Left colon (tissue), 2 donors: ENCODE results near the gene OR8G1. TPM values are rescaled to one million over a fixed set of nuclear protein-coding genes. Genes with fewer than 3 reads are reported as not detected.
"Not testable (repeated sequence)": the region's sequence is repeated elsewhere in the genome, so short reads cannot be mapped to it uniquely, and the experiment has no call there.

Experiments
- ATAC-seq: fragments of 200-7000 bp; cut with Tn5 transposase; one replicate; pipeline ENCODE4 v1.9.1; 2020; ENCODE audit warnings: mild to moderate bottlenecking, moderate library complexity
- DNase-seq, 2 donors: peaks; one replicate each; pipeline ENCODE4 v3.0.0-alpha.2; 2020
- intact Hi-C, 2 donors: fragments of 100-400 bp; cut with DNase I in 1 of 2; cut with micrococcal nuclease in 1 of 2; formaldehyde crosslinking; loops; one replicate each; pipeline versions ENCODE4 v1.11.2 to v1.14.0; 2022; cut with DNase I, micrococcal nuclease
- total RNA-seq, 2 donors: library from RNA; stranded (reverse); fragmentation: NEBNext Ultra II Directional; extraction: Animal tissue kit (Norgen Biotek cat#: 25700); gene quantifications; one replicate each; pipeline ENCODE4 v1.2.1, GENCODE V29; 2021
- donor health status: DM: no; HTN: no; CAD: no.
- donor health status: DM: yes; HTN: yes; CAD: no.

The OR8G1 gene
- total RNA-seq, 2 donors from 2014 or later, result not detected

DNA sequence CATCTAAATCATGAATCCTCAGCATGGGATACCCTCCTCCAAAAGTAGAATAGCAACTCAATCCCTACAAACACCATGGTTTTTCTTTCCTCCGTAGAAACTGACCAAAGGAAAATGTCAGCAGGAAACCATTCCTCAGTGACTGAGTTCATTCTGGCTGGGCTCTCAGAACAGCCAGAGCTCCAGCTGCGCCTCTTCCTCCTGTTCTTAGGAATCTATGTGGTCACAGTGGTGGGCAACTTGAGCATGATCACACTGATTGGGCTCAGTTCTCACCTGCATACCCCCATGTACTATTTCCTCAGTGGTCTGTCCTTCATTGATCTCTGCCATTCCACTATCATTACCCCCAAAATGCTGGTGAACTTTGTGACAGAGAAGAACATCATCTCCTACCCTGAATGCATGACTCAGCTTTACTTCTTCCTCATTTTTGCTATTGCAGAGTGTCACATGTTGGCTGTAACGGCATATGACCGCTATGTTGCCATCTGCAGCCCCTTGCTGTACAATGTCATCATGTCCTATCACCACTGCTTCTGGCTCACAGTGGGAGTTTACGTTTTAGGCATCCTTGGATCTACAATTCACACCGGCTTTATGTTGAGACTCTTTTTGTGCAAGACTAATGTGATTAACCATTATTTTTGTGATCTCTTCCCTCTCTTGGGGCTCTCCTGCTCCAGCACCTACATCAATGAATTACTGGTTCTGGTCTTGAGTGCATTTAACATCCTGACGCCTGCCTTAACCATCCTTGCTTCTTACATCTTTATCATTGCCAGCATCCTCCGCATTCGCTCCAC lies 16.1 kb upstream of the OR8G1 start:
- ATAC-seq, intact Hi-C loops, DNase-seq: not testable (repeated sequence)

DNA sequence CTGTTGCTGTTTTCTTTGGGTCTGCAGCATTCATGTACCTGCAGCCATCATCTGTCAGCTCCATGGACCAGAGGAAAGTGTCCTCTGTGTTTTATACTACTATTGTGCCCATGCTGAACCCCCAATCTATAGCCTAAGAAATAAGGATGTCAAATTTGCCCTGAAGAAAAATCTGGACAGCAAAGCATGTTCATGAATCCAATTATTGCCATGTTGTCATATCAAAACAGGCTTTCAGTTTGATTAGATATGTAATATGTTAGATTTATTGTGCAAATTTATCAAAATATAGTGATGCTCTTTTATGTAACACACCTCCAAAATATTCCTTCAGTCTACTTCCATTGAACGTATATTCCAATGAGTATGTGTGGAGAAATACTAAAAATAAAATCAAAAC lies 15.4 kb upstream of the OR8G1 start:
- intact Hi-C loops, result no loop called here
- DNase-seq, result no peak
- no peak for ATAC-seq

DNA sequence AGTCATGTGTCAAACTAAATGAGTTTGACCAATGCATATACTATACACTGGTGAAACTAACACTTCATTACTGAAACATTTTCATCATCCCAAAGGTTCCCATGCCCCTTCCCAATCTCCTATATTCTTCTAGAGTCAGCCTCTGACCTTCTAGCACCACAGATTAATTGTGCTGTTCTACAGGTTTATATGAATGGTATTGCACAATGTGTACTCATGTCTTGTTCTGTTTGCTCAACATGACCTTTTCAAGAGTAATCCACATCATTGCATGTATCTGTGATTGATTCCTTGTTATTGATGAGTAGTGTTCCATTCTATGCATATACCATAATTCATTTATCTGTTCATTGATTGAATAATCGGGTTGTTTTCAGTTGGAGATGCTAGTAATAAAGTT lies 7.5 kb upstream of the OR8G1 start:
- DNase-seq, result no peak
- ATAC-seq, result no peak
- intact Hi-C loops, result no loop called here

DNA sequence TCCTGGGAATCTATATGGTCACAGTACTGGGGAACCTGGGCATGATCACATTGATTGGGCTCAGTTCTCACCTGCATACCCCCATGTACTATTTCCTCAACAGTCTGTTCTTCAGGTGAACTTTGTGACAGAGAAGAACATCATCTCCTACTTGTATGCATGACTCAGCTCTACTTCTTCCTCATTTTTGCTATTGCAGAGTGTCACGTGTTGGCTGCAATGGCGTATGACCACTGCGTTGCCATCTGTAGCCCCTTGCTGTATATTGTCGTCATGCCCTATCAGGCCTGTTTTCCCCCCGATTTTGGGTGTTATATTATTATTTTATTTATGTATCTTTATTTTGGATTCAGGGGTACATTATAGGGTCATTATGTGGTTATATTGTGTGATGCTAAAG lies 2.4 kb upstream of the OR8G1 start:
- ATAC-seq, result no peak
- no peak for DNase-seq
- intact Hi-C loops, result no loop called here

DNA sequence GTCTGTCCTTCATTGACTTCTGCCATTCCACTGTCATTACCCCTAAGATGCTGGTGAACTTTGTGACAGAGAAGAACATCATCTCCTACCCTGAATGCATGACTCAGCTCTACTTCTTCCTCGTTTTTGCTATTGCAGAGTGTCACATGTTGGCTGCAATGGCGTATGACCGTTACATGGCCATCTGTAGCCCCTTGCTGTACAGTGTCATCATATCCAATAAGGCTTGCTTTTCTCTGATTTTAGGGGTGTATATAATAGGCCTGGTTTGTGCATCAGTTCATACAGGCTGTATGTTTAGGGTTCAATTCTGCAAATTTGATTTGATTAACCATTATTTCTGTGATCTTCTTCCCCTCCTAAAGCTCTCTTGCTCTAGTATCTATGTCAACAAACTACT lies 9.0 kb downstream of the OR8G1 start:
- DNase-seq, ATAC-seq, intact Hi-C loops: not testable (repeated sequence)

DNA sequence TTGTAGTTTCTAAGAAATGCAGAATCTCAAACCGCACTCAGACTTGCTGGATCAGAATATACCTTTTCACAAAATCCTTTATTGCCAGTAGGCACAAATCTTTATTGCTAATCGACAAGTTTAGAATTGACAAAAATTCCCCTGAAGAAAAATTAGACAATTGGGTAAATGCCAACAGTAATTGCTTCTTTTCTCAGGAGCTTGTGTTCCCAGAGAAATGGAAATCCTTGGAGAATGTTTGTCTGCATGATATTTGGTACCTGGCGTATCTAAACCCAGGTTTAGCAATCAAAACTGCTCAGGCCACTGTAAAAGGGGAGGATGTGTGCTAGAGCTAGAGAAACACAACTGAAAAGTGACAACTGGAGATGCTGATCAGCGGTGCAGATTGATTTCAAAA lies 15.2 kb downstream of the OR8G1 start, which contains the start of gene OR8G5:
Gene OR8G5 (plus strand): TSS at position 301 of the 400 bp plus-strand sequence. CDS start 8,556 bp downstream, outside the sequence.
- DNase-seq, result no peak
- intact Hi-C loops, result no loop called here
- no peak for ATAC-seq

DNA sequence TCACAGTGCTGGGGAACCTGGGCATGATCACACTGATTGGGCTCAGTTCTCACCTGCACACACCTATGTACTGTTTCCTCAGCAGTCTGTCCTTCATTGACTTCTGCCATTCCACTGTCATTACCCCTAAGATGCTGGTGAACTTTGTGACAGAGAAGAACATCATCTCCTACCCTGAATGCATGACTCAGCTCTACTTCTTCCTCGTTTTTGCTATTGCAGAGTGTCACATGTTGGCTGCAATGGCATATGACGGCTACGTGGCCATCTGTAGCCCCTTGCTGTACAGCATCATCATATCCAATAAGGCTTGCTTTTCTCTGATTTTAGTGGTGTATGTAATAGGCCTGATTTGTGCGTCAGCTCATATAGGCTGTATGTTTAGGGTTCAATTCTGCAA lies 24.1 kb downstream of the OR8G1 start:
- ATAC-seq, DNase-seq, intact Hi-C loops: not testable (repeated sequence)

DNA sequence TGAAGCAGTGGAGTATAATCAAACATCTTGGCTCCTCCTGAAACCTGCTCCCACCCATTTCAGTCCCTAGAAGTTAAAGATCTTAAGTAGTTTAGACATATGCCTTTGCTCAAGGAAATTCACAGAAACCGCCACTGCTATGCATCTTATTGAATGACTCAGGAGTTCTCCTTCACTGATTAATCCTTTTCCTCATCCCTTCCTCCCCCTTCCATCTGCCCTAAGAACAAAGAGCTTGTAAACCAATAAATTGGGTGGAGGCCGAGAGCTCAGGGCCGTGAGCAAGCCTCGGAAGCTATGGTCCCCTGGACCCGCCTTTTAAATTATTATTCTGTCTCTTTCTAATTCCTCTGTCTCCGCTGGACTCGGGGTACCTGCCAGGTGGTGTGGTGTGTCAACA lies 30.0 kb downstream of the OR8G1 start:
- ATAC-seq, result peak; percentile 58

DNA sequence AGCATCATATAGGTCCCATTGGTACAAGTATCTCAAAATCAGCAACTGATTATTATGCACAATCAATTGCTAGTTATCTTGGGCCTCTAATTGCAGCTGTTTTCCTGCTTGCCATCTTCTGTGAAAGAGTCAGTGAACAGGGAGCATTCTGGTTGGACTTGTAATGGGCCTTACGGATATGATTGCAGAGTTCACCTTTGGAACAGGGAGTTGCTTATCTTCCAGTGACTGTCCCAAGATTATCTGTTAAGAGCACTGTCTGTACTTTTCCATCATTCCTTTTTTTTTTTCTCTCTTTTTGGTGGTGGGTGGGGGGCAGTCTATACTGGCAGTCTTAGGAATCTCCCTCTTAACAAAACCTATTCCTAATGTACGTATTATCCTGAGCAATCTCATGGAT lies 33.1 kb downstream of the OR8G1 start:
- peak; percentile 93 for ATAC-seq
- DNase-seq, result no peak
- intact Hi-C loops, result no loop called here

More for the DNA sequence above, 30.0 kb downstream of the OR8G1 start:
- peak in 1 of 2 donors; percentile 19 for DNase-seq
- intact Hi-C loops, result not testable (repeated sequence)

DNA sequence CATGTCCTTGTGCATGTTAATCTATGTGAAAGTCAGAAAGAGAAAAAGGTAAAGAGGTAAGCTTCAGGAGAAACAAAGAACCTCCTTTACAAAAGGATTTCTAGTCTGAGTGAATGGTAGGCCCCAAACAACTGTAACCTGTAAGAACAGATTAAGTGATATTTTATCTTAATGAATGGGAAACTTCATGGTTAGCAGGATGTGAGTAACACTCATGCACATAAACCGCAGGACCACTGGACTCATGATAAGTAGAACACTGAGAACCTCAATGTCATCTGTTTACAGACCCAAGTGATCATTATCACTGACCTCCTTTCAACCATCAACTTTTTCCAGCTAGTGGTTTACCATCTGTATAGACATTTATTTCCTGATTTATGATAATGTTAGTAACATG lies 35.2 kb downstream of the OR8G1 start:
- ATAC-seq (no peak), DNase-seq (no peak)
- intact Hi-C loops, result no loop called here

DNA sequence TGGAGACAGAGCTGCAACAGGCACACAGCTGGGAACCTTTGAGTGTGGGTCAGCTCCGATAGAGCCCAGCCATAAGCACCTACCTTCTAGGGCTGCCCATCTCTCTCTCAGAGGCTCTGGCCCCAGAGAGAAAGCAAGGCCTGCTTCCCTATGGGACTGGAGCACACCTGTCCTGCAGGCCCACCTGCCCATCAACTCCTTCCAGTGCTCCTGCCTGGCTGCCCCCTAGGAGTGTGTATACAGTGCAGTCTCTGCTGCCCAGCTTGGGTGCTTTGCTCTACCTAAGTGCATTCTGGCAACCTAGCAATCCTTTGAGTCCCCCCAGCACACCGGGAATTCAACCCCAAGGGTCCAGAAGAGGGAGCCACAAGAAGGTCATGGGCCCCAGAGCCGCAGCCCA lies 36.3 kb downstream of the OR8G1 start:
- DNase-seq (no peak), ATAC-seq (no peak)
- intact Hi-C loops, result no loop called here

DNA sequence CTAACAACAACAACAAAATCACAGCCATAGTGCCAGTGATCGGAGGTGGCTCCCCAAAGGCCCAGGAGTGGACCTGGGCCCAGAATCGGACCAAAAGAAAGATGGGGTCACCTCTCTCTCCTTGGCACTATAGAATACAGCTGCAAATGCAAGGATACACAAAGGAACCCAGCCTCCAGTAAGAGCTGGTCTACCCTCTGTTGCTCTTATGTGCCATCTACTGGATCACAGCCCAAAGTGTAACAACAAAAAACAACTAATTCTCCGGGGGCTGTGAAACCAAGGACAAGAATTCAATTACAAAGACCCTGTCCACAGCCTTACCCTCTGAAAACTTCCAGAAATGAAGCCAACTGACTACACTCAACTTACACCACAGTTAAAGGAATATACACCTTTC lies 36.9 kb downstream of the OR8G1 start:
- ATAC-seq (peak; percentile 63), DNase-seq (no peak)
- intact Hi-C loops, result no loop called here

DNA sequence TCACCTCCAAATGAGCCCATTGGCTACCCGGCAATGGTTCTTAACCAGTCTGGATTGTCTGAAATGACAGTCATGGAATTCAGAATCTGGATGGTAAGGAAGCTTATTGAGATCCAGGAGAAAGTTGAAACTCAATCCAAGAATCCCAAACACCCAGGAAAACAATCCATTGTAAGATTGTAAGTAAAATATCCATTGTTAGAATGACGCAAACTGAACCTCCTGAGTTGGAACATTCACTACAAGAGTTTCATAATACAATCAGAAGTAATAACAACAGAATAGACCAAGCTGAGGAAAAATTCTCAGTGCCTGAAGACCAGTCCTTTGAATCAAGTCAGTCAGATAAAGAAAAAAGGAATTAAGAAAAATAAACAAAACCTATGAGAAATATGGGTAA lies 37.4 kb downstream of the OR8G1 start:
- DNase-seq, result no peak
- intact Hi-C loops, result no loop called here
- no peak for ATAC-seq

DNA sequence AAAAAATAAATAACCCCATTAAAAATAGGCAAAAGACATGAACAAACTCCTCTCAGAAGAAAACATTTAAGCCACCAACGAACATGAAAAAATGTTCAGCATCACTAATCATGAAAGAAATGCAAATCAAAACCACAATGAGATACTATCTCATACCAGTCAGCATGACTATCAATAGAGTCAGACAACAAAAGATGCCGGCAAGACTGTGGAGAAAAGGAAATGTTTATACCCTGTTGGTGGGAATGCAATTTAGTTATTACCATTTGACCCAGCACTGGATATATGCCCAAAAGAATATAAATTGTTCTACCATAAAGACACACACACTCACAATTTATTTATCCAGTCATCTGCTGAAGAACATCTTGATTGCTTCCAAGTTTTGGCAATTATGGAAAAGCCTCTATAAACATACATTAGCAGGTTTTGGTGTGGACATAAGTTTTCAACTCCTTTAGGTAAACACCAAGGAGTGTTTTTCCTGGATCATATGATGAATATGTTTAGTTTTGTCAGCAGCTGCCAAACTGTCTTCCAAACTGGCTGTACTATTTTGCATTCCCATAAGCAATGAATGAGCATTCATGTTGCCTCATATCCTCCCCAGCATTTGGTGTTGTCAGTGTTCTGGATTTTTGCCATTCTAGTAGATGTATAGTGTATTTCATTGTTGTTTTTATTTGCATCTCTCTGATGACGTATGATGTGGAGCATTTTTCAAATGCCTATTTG lies 44.9 kb downstream of the OR8G1 start:
- DNase-seq (no peak), ATAC-seq (no peak)
- intact Hi-C loops, result no loop called here

DNA sequence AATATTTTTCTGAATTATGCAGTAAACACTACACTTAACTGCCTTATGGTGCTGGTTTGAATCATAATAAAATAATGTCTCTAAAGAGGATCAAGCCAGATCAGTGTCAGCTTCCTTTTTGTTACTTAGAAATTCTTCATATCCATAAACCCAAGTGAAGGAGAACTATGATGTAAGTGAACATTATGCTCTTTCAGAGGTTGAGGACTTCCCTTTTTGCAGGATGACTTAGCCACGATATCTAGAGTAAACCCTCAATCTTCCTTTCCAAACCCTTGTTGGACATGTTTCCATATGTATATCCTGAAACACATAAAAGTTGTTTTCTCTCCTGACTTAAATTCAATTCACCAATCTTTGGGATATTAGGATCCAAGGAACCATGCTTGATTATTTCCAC lies 53.8 kb downstream of the OR8G1 start:
- DNase-seq, result no peak
- intact Hi-C loops, result no loop called here
- ATAC-seq, result no peak

DNA sequence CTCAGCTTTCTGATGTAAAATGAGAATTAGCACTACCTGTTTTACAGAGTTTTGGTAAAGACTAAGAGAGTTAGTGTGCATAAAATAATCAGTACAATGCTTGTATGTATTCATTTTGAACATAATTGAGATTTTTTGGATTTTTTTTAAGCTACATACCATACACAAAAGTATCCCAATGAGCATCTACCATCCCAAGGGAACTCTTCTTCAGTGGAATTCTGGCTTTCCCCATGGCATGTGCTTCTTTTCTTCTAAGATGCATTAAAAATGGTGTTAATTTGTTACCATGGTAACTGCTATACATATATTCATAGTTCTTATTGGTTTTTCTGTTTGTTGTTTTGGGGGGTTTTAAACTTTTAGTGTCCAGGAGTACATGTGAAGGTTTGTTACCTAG lies 55.1 kb downstream of the OR8G1 start:
- intact Hi-C loops, result no loop called here
- no peak for DNase-seq
- ATAC-seq, result no peak

DNA sequence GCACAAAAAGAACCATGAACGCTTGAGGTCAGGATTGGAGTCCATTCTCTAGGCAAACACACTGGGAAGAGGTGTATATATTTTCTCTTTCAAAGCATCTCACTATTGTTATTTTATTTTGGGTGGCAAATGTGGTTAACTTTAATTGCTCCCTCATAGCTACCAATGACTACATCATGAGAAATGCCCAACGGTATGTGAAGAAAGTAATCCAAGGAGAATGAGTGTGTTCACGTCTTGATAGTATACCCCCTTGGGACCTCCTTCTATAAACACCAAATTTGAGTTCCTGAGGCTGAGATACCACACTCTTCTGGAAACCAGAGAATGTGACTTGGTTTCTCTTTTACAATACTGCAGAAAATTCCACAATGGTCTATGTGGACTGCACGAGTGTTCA lies 57.0 kb downstream of the OR8G1 start:
- no peak for DNase-seq
- intact Hi-C loops, result no loop called here
- ATAC-seq, result no peak

DNA sequence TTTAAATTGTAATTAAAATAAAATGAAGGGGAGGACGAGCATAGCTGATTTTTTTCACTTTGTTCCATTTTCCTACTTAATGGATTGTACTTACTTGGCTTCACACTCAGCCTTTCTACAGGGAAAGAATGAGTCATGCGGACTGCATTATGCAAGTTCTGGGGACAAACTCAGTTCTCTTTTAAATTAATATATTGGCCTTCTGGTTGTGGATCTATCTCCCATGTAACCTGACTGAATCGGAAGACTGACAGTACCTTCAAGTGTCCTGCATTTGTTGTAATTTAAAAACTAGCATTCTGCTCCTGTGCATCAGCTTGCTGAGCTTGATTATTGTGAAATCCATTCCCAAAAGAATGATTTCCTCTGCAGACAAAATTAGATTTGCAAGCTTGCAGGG lies 60.7 kb downstream of the OR8G1 start:
- no peak for ATAC-seq
- intact Hi-C loops, result no loop called here
- DNase-seq, result no peak

DNA sequence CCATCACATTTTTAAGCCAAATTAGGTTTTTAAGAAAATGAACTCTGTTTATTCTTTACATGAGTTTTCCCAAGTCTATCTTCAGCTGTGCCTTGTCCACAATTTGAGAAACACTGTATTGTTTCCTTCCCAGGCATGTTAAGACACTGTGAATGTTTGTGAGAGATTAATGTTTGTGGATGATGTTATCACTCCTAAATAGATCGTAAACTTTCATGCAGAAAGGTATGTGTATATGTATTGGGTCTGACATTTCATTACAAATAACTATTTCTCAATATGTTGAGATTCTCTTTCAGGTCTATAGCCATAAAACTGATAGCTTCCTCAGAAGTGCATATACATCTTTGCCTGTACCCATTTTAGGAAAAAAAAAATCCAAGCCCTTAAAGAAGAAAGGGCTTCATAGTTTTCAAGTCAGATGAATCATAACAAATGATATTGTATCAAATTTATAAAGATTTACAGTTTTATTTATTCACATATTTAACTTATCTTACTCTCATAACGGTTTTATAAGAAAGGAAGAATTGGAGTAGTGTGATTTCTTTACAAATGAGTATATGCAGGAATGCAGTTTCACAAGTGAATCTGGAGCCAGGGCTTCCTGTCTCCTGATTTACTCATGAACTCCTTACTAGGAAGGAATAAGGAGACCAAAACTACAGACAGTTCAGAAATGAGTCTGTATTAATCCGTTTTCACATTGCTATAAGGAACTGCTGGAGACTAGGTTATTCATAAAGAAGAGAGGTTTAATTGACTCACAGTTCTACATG lies 61.6 kb downstream of the OR8G1 start:
- DNase-seq, result no peak
- intact Hi-C loops, result no loop called here
- ATAC-seq, result no peak
